GM10266 (cell line): ENCODE data around the gene ZNF274.
A peak's percentile ranks its signal among the peaks of the same experiment; 100 is the strongest.

Source experiments
- DNase-seq: peaks from one replicate; pipeline ENCODE4 v3.0.0; 2012; ENCODE audit errors: extremely low spot score
- CTCF ChIP-seq: IDR thresholded peaks from 2 replicates; pipeline ENCODE4 v1.5.1; 2012; ENCODE audit warnings: mild to moderate bottlenecking, low read depth; ENCODE audit not compliant: control insufficient read depth, insufficient read depth; ENCODE audit errors: missing control alignments

Gene ZNF274

GRCh38 chr19:58212336-58213074 is 29.6 kb downstream of the ZNF274 start:
- TF ChIP-seq CTCF, result no peak
- DNase-seq, result no peak

GRCh38 chr19:58213075-58213369 is 30.2 kb downstream of the ZNF274 start:
- no peak for TF ChIP-seq CTCF
- DNase-seq, result no peak

- DNase-seq, result no peak
- no peak for TF ChIP-seq CTCF
Measured at GRCh38 chr19:58217069-58217481, 34.2 kb downstream of the ZNF274 start.

GRCh38 chr19:58217607-58218391 is 34.9 kb downstream of the ZNF274 start:
- no peak for TF ChIP-seq CTCF
- no peak for DNase-seq

GRCh38 chr19:58218899-58219298 is 36.0 kb downstream of the ZNF274 start:
- DNase-seq, result no peak
- peak; percentile 27 for TF ChIP-seq CTCF

- TF ChIP-seq CTCF, result no peak
- DNase-seq, result no peak
Measured at GRCh38 chr19:58227964-58228584, 45.2 kb downstream of the ZNF274 start.

GRCh38 chr19:58228585-58229254 is 45.9 kb downstream of the ZNF274 start, which contains the start of gene ZNF544:
TSS of gene ZNF544 (plus strand) at chr19:58228914. CDS start at chr19:58244024, 15,110 bp downstream.
- DNase-seq, result peak; percentile 86
- no peak for TF ChIP-seq CTCF
